ENCODE data around the gene LRP3. TPM values are rescaled to one million over a fixed set of nuclear protein-coding genes. Genes with fewer than 3 reads are reported as not detected.

Gene LRP3
- total RNA-seq, 1 donor from 2014 or later, result 46.9 TPM

DNA sequence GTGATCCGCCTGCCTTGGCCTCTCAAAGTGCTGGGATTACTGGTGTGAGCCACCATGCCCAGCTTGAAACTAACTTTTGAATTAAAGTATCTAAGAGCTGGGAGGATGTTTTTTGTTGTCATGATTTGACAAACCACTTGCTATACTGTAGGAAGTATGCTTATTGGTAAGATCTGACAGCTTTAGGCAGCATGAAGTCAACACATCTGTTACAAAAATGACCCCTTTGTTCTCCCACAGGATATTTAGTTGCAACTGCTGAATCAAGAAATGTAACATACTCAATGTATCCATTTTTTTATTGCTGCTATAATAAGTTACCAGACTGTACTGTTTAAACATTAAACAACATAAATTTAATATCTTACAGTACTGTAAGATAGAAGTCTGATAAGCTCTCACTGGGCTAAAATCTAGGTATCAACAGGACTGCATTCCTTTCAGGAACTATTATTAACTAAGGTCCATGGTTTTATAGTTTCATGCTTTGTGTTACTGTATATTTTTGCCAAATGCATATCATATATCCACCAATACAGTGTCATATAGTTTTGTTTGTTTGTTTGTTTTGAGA lies 22.8 kb upstream of the LRP3 start:
- Mint-ChIP-seq H3K9me3 (ENCODE audit: unreplicated experiment) (peaks cover 8% of the 10 kb centered on the region), H3K4me3 (ENCODE audit: unreplicated experiment) (no peak overlapping the region), H3K36me3 (ENCODE audit: unreplicated experiment) (peaks cover 8% of the 10 kb centered on the region), H3K27ac (ENCODE audit: unreplicated experiment) (no peak overlapping the region), H3K4me1 (ENCODE audit: low read depth, unreplicated experiment) (peaks cover 6% of the 10 kb centered on the region), H3K27me3 (ENCODE audit: unreplicated experiment) (peaks cover 5% of the 10 kb centered on the region)
- TF ChIP-seq, protein P1, sequence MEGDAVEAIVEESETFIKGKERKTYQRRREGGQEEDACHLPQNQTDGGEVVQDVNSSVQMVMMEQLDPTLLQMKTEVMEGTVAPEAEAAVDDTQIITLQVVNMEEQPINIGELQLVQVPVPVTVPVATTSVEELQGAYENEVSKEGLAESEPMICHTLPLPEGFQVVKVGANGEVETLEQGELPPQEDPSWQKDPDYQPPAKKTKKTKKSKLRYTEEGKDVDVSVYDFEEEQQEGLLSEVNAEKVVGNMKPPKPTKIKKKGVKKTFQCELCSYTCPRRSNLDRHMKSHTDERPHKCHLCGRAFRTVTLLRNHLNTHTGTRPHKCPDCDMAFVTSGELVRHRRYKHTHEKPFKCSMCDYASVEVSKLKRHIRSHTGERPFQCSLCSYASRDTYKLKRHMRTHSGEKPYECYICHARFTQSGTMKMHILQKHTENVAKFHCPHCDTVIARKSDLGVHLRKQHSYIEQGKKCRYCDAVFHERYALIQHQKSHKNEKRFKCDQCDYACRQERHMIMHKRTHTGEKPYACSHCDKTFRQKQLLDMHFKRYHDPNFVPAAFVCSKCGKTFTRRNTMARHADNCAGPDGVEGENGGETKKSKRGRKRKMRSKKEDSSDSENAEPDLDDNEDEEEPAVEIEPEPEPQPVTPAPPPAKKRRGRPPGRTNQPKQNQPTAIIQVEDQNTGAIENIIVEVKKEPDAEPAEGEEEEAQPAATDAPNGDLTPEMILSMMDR (IDR thresholded peaks at IDR 0.05; ENCODE audit: partially characterized antibody, unreplicated experiment), result no peak
- no peak for DNase-seq

DNA sequence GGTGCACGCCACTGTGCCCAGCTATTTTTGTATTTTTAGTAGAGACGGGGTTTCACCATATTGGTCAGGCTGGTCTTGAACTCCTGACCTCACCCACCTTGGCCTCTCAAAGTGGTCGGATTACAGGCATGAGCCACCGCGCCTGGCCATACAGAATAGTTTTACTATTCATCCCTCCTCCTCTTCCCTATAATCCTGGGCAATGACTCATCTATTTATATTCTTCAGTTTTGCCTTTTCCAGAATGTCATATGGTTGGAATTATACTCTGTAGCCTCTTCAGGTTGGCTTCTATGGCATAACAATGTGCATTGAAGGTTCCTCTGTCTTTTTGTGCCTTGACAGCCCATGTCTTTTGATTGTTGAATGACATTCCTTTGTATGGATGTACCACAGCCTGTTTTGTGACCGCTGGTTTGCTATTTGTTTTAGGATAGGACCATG lies 22.2 kb upstream of the LRP3 start:
- Mint-ChIP-seq H3K36me3 (ENCODE audit: unreplicated experiment) (peaks cover 8% of the 10 kb centered on the region), H3K27ac (ENCODE audit: unreplicated experiment) (no peak overlapping the region), H3K4me3 (ENCODE audit: unreplicated experiment) (no peak overlapping the region), H3K4me1 (ENCODE audit: low read depth, unreplicated experiment) (peaks cover 7% of the 10 kb centered on the region), H3K9me3 (ENCODE audit: unreplicated experiment) (peaks cover 12% of the 10 kb centered on the region), H3K27me3 (ENCODE audit: unreplicated experiment) (peaks cover 8% of the 10 kb centered on the region)
- no peak for DNase-seq
- TF ChIP-seq, protein P1 (IDR thresholded peaks at IDR 0.05; ENCODE audit: partially characterized antibody, unreplicated experiment), result no peak

DNA sequence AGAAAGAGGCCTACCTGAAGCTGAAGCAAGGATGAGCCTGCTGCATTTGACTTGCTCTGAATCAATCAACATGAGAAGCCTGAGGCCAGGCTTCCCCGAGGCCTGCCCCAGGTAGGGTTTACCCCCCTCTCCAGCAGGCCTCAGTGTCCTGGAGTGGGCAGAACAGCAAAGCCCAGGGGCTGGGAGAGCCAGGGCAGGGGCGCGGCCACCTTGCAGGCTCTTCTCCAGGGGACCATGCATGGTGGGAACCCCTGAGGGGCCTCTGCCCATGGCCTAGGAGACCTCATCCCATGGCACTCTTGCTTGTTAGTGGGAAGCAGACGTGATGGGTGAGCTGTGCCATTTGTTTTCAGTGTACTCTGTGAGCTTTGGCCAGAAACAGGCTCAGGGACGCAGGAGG lies 19.9 kb upstream of the LRP3 start:
- Mint-ChIP-seq H3K27ac (ENCODE audit: unreplicated experiment) (no peak overlapping the region), H3K4me3 (ENCODE audit: unreplicated experiment) (no peak overlapping the region), H3K9me3 (ENCODE audit: unreplicated experiment) (peaks cover 26% of the 10 kb centered on the region), H3K27me3 (ENCODE audit: unreplicated experiment) (peaks cover 13% of the 10 kb centered on the region), H3K36me3 (ENCODE audit: unreplicated experiment) (no peaks in the 10 kb centered on the region), H3K4me1 (ENCODE audit: low read depth, unreplicated experiment) (peaks cover 11% of the 10 kb centered on the region)
- TF ChIP-seq, protein P1 (IDR thresholded peaks at IDR 0.05; ENCODE audit: partially characterized antibody, unreplicated experiment), result no peak
- no peak for DNase-seq

DNA sequence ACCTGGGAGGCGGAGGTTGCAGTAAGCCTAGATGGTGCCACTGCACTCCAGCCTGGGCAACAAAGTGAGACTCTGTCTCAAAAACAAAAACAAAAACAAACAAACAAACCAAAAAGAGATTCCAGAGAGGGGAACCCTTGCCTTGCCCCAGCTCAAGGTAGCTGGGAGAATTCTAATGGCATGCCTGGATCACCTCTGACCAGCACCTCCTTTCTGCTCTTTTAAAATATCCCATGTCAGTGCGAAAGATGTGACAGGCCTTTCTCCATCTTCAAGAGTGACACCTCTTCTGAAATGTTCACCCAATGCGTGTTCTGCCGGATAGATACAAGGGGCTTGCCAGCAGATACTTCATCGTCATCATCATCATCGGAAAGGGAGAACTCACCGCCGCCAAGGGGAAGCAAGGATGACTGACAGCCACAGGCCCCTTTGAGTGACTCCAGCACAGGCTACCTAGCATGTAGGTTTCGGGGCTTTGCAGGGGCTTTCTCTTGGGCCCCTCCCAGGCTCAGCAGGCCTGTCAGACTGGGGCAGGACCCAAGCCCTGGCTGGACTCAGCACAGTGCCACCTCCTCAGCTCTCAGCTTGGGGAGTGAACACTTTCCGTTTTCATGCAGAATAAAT lies 18.9 kb upstream of the LRP3 start:
- no peaks in the 10 kb centered on the region for H3K36me3 Mint-ChIP-seq (ENCODE audit: unreplicated experiment)
- peaks cover 26% of the 10 kb centered on the region for H3K9me3 Mint-ChIP-seq (ENCODE audit: unreplicated experiment)
- no peak overlapping the region for H3K27ac Mint-ChIP-seq (ENCODE audit: unreplicated experiment)
- peak overlapping the region; percentile 93 for H3K4me3 Mint-ChIP-seq (ENCODE audit: unreplicated experiment)
- H3K27me3 Mint-ChIP-seq (ENCODE audit: unreplicated experiment), result peaks cover 13% of the 10 kb centered on the region
- no peak for DNase-seq
- TF ChIP-seq, protein P1 (IDR thresholded peaks at IDR 0.05; ENCODE audit: partially characterized antibody, unreplicated experiment), result no peak
- peaks cover 11% of the 10 kb centered on the region for H3K4me1 Mint-ChIP-seq (ENCODE audit: low read depth, unreplicated experiment)

Data from glutamatergic neuron (in vitro differentiated cells).